GM23248 (cell line): ENCODE results near the gene LMO1.

Source experiments
- EZH2 ChIP-seq: fragments of 200-600 bp; sonication (generic); IDR thresholded peaks from 2 replicates; pipeline ENCODE4 v1.6.1; 2018; ENCODE audit warnings: antibody characterized with exemption, mild to moderate bottlenecking; ENCODE audit not compliant: insufficient read depth, poor library complexity, severe bottlenecking
- EZH2phosphoT487 ChIP-seq: fragments of 200-600 bp; sonication (generic); IDR thresholded peaks from 2 replicates; pipeline ENCODE4 v1.6.1; 2018; ENCODE audit warnings: antibody characterized with exemption, moderate library complexity, mild to moderate bottlenecking, low read depth; ENCODE audit not compliant: insufficient read depth

GRCh38 chr11:8259306-8259959, 4.2 kb downstream of the LMO1 start:
- TF ChIP-seq EZH2 (no peak), EZH2phosphoT487 (no peak)
